ENCODE results near the gene AFAP1L2. TPM values are rescaled to one million over a fixed set of nuclear protein-coding genes. Genes with fewer than 3 reads are reported as not detected.

Gene AFAP1L2
- total RNA-seq, 2 donors from 2014 or later, result 10.5 to 17.9 TPM

DNA sequence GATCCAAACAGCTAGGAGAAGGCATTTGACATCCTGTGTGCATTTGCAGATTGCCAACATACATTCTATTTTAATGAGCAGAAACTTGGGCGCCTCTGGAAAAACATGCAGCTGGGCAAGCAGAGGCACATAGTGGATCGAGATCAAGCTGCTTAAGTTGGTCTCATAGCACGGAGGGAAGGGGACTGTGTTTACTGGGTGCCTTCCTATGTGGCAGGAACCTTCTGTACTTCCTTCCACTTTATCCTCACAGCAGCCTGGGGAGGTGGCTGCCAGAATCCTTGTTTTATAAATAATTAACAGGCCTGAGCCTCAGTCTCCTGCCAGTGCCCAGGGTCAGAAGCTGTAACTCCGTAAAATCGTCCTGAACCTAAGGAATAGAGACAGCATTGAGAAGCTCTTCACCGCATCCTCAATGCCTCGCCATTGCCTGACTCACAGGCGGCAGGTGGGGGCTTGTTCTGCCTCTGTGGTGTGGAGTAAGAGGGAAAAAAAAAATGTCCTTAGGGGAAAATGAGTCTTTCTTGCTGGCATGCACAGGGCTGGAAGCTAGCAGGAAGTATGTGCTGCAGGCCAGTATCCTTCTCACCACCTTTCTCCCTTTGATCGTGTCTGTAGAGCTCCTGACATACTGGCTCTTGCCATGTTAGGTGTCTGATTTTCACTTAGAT lies 159.0 kb downstream of the AFAP1L2 start:
- Histone ChIP-seq H3K27ac (peak overlapping the region; percentile 55 to 83 (median 72)), H3K27me3 (no peaks in the 10 kb centered on the region), H3K36me3 (replicated peaks in 1 of 2; ENCODE audit: insufficient read depth in 1 of 2, low read depth in 2 of 2) (no peaks in the 10 kb centered on the region), H3K9me3 (no peaks in the 10 kb centered on the region), H3K4me3 (no peak overlapping the region), H3K4me1 (peaks cover 24% of the 10 kb centered on the region)
- no peak for TF ChIP-seq CTCF (IDR thresholded peaks at IDR 0.05)
- peak in 1 of 3 donors; percentile 20 for TF ChIP-seq POLR2A (IDR thresholded peaks at IDR 0.05)
- ATAC-seq, result peak; percentile 56
- intact Hi-C loops (cut with DNase I), result loop anchor here (10.0 kb wide), 1 partner anchor 70 kb away; the partner anchor contains the start of genes CCDC186 and TDRD1
- peak; percentile 35 to 73 (median 66) for DNase-seq
- WGBS, 2 donors, result 33 to 41% methylated on average over 9 of the region's 9 CpGs

Small RNA genes within 50 kb of the gene (small RNA-seq; reads per million reads assigned to genes)
- gene RN7SL384P, result not detected

Other genes with a start within 250 kb of the AFAP1L2 start
- 10 to 100 TPM; 42.3 to 53.4 TPM for gene CCDC186, start 230.3 kb downstream of the AFAP1L2 start, total RNA-seq
- under 1 TPM; 0.78 to 0.99 TPM for gene TDRD1, start 225.1 kb downstream of the AFAP1L2 start, total RNA-seq
- 10 to 100 TPM; 10.5 to 15.3 TPM for gene VWA2, start 165.2 kb downstream of the AFAP1L2 start, total RNA-seq

Measured in body of pancreas (tissue), 4 donors.